Type B pancreatic cell (in vitro differentiated cells): ENCODE data around the gene SLC9A9. TPM values are rescaled to one million over a fixed set of nuclear protein-coding genes. Genes with fewer than 3 reads are reported as not detected.

Source experiments
- DNase-seq: peaks from one replicate; pipeline ENCODE4 v3.0.0; 2021; ENCODE audit warnings: mixed read lengths; ENCODE audit not compliant: unreplicated experiment; ENCODE audit errors: extremely low spot score
- H3K27ac Mint-ChIP-seq: 2 replicates; pipeline ENCODE4 v1.8.0; 2021; ENCODE audit warnings: mild to moderate bottlenecking, mixed read lengths
- H3K27me3 Mint-ChIP-seq: 2 replicates; pipeline ENCODE4 v1.8.0; 2021; ENCODE audit warnings: mixed read lengths
- H3K36me3 Mint-ChIP-seq: 2 replicates; pipeline ENCODE4 v1.8.0; 2021; ENCODE audit warnings: mixed read lengths
- H3K4me1 Mint-ChIP-seq: one replicate; pipeline ENCODE4 v1.8.0; 2021; ENCODE audit warnings: mixed read lengths; ENCODE audit not compliant: unreplicated experiment
- H3K4me3 Mint-ChIP-seq: 2 replicates; pipeline ENCODE4 v1.8.0; 2021; ENCODE audit warnings: mild to moderate bottlenecking, mixed read lengths
- H3K9me3 Mint-ChIP-seq: 2 replicates; pipeline ENCODE4 v1.8.0; 2021; ENCODE audit warnings: mixed read lengths
- total RNA-seq: library from RNA; stranded (reverse); gene quantifications from 2 replicates; pipeline ENCODE4 v1.2.1, GENCODE V29; 2021; ENCODE audit warnings: low replicate concordance
- TF ChIP-seq, protein P1 (sequence below): fragments of 200-600 bp; sonication (generic); conservative IDR thresholded peaks from 2 replicates; pipeline ENCODE4 v1.5.0; 2021; ENCODE audit warnings: antibody characterized with exemption, mild to moderate bottlenecking

The SLC9A9 gene
- total RNA-seq, 1 donor from 2014 or later = 2.7 TPM

DNA sequence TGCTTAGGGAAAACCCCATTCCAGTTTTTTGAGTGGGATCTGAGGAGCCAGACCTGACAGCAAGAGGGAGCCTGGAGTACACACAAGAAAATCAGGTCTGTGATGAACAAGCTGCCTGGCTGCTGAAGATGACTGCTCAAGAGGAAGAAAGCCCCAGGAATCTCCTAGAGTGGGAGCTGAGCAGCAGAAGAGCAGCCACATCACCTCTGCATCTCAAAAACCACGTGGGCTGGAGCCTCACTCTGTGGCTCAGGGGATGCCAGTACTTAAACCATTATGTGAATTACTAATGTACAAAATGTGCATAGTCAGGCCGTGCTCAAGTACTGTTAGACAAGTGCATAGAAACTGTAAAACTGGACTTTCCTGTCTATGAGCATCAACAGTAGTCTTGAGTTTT, 52.4 kb downstream of the SLC9A9 start:
- no peaks in the 10 kb centered on the region for H3K4me1 Mint-ChIP-seq
- H3K4me3 Mint-ChIP-seq = no peak overlapping the region
- H3K27me3 Mint-ChIP-seq = no peaks in the 10 kb centered on the region
- no peak overlapping the region for H3K27ac Mint-ChIP-seq
- TF ChIP-seq, protein P1, sequence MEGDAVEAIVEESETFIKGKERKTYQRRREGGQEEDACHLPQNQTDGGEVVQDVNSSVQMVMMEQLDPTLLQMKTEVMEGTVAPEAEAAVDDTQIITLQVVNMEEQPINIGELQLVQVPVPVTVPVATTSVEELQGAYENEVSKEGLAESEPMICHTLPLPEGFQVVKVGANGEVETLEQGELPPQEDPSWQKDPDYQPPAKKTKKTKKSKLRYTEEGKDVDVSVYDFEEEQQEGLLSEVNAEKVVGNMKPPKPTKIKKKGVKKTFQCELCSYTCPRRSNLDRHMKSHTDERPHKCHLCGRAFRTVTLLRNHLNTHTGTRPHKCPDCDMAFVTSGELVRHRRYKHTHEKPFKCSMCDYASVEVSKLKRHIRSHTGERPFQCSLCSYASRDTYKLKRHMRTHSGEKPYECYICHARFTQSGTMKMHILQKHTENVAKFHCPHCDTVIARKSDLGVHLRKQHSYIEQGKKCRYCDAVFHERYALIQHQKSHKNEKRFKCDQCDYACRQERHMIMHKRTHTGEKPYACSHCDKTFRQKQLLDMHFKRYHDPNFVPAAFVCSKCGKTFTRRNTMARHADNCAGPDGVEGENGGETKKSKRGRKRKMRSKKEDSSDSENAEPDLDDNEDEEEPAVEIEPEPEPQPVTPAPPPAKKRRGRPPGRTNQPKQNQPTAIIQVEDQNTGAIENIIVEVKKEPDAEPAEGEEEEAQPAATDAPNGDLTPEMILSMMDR = no peak
- no peaks in the 10 kb centered on the region for H3K36me3 Mint-ChIP-seq
- no peaks in the 10 kb centered on the region for H3K9me3 Mint-ChIP-seq
- DNase-seq = no peak

DNA sequence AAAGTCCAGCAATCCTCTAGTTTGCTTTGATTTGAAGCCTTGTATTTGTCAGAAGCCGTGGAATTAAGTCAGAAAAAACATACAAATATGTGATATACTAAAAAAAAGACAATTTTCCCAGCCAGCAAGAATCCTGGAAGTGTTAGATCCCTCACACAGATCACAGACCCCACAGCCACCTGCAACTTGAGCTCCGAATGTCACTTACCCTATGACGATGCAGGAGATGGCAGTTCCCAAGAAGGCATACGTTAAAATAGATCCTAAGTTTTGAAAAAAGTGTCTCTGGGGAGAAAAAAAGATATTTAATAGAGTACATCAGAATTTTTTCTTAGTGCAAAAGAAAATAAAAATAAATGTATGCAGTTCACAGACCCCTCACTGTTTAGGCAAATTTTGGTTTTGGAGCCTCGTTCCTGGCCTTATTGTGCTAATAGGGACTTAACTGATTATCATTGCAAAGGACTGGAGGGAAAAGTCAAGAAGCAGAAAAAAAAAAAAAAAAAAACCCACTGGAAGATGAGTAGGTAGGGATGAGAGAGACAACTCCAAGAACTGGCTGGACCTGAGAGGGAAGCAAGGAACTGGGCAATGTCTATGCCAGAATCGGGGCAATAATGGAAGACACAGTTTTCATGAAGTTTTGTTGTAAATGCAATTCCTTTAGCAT, 53.3 kb downstream of the SLC9A9 start:
- Mint-ChIP-seq H3K27ac (no peak overlapping the region), H3K4me1 (no peaks in the 10 kb centered on the region), H3K4me3 (no peak overlapping the region), H3K9me3 (no peaks in the 10 kb centered on the region), H3K36me3 (no peaks in the 10 kb centered on the region), H3K27me3 (no peaks in the 10 kb centered on the region)
- TF ChIP-seq, protein P1 = no peak
- no peak for DNase-seq

DNA sequence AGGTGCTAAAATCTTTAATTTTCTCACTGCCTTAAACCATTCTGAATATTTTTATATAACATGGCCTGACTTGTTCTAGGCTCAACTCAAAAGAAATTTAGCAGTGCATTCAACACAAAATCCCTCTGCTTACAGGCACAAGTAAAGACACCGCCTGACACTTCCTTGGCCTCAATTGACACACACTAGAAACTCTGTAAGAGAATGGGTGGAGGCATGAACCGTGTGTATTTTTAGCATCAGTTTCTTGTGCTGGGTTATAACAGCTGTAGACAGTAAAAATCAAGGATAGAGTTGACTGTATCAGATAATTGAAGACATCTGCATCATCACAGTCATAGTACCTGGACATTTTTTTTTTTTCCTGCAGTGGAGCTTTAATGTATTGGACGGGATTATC, 54.3 kb downstream of the SLC9A9 start:
- H3K27ac Mint-ChIP-seq = no peak overlapping the region
- DNase-seq = no peak
- H3K36me3 Mint-ChIP-seq = no peaks in the 10 kb centered on the region
- H3K9me3 Mint-ChIP-seq = no peaks in the 10 kb centered on the region
- H3K27me3 Mint-ChIP-seq = no peaks in the 10 kb centered on the region
- TF ChIP-seq, protein P1 = no peak
- H3K4me1 Mint-ChIP-seq = no peaks in the 10 kb centered on the region
- H3K4me3 Mint-ChIP-seq = no peak overlapping the region

DNA sequence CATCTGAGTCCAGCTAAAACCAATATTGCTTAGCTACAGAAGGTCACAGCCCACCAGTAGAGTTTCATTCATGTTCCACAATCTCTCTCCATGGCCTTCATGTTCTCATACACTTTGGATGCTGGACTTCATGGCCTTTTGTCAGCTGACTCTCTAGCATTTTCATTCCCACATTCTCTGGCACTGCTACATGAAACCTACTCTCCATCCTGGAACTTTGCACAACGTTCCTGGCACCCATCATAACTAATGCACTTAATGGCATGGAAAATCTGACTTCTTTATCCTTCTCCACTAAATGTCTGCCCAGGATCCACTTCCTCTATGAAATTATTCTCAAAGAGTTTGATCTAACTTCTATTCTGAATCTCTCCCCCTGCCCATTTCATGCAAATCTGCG, 56.9 kb downstream of the SLC9A9 start:
- Mint-ChIP-seq H3K4me1 (peaks cover 8% of the 10 kb centered on the region), H3K36me3 (no peaks in the 10 kb centered on the region), H3K9me3 (peaks cover 2% of the 10 kb centered on the region), H3K4me3 (no peak overlapping the region), H3K27me3 (no peaks in the 10 kb centered on the region), H3K27ac (no peak overlapping the region)
- no peak for DNase-seq
- TF ChIP-seq, protein P1 = no peak

DNA sequence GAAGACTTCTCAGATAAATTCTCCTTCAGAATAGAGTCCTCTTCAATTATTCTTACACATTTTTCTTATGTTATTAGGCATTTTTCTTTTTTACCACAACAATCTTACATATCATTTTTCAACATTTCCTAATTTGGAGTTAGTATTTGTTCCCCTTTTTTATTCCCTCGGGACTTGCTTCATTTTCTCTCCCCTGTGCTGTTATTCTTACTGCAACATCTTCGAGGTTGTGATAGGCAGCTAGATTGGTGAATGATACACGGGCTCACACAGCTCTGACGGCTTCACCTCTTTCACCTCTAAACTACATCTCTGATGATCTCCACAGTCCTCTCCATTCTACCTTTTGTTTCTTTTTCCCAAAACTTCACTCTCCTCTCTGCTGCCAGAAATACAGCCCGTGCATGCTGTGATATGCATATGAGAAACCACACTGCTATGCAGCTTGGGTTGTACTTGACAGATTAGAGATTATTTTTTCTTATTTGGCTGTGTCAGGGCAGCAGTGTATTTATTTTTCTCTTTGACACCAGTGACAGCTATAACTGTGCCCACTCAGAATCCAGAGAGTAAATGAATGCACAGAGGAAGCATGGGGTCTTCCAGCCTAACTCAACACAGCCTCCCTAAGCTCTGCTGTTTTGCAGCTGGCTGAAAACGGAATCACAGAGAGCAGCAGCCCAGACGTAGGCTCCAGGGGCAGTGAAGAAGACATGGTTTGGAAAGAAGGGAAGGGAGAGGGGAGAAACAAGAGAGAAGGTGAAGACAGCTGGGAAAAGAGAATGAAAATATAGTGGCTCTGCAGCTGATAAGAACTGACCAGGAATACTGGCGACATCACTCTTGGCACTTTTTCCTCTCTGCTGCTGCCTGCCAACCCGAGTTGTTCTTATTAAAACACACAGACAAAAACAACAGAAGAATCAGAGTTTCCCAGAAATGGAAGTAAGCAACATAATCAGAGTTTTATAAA, 61.8 kb downstream of the SLC9A9 start:
- H3K27ac Mint-ChIP-seq = no peak overlapping the region
- no peaks in the 10 kb centered on the region for H3K27me3 Mint-ChIP-seq
- H3K4me1 Mint-ChIP-seq = peaks cover 11% of the 10 kb centered on the region
- H3K4me3 Mint-ChIP-seq = no peak overlapping the region
- H3K36me3 Mint-ChIP-seq = no peaks in the 10 kb centered on the region
- TF ChIP-seq, protein P1 = no peak
- no peak for DNase-seq
- H3K9me3 Mint-ChIP-seq = peaks cover 11% of the 10 kb centered on the region
